Testis (tissue), 3 donors: ENCODE measurements around the gene ARFGEF3. TPM values are rescaled to one million over a fixed set of nuclear protein-coding genes. Genes with fewer than 3 reads are reported as not detected.

Experiments
- DNase-seq: peaks from one replicate; pipeline ENCODE4 v3.0.0-alpha.2; 2019
- H3K27ac ChIP-seq, 2 donors: fragments of 200-600 bp; sonication (generic); one replicate each; pipeline ENCODE4 v1.5.1; 2019
- H3K27me3 ChIP-seq: fragments of 200-600 bp; sonication (generic); one replicate; pipeline ENCODE4 v1.5.1; 2019
- H3K36me3 ChIP-seq: fragments of 200-600 bp; sonication (generic); one replicate; pipeline ENCODE4 v1.5.1; 2017; ENCODE audit warnings: low read depth; ENCODE audit errors: missing control alignments
- H3K4me1 ChIP-seq: fragments of 200-600 bp; sonication (generic); one replicate; pipeline ENCODE4 v1.5.1; 2019
- H3K4me3 ChIP-seq, 2 donors: fragments of 200-600 bp; sonication (generic); one replicate each; pipeline ENCODE4 v1.5.1; 2017 to 2019
- H3K9me3 ChIP-seq: fragments of 200-600 bp; sonication (generic); one replicate; pipeline ENCODE4 v1.5.1; 2017
- POLR2A ChIP-seq: fragments of 450-650 bp; IDR thresholded peaks from one replicate; pipeline ENCODE4 v1.6.1; 2017; ENCODE audit warnings: antibody characterized with exemption, mild to moderate bottlenecking, moderate library complexity
- WGBS, 2 donors: methylation state at CpG; one replicate each; pipeline ENCODE4 v1.1.5; 2018; 5-methylcytosine and 5-hydroxymethylcytosine counted together
- intact Hi-C: fragments of 100-400 bp; cut with DNase I; formaldehyde crosslinking; loops from one replicate; pipeline ENCODE4 v1.15.1; 2023; ENCODE audit warnings: low total_unique reads
- polyA plus RNA-seq: library from polyadenylated mRNA; stranded (reverse); fragments of 350-450 nt; fragmentation: Illumina TruSeq; extraction: RNeasy Lipid Tissue Mini Kit (QIAGEN cat#74804); gene quantifications from one replicate; pipeline ENCODE4 v1.2.3, GENCODE V29; 2014; ENCODE audit warnings: low read depth, low replicate concordance; ENCODE audit not compliant: insufficient read depth
- total RNA-seq, 2 donors: library from RNA; depleted of rRNA; stranded (reverse); fragments of >200 nt; gene quantifications; one replicate each; pipeline ENCODE4 v1.2.3, GENCODE V29; 2016
- TF ChIP-seq, protein P1 (sequence below), 3 experiments: fragments of 450-650 bp in 2 of 3; fragments of 200-600 bp in 1 of 3; sonication (generic) in 1 of 3; IDR thresholded peaks; one replicate each; pipeline ENCODE4 v1.5.1; 2016 to 2019; ENCODE audit warnings: antibody characterized with exemption in 3 of 3, mild to moderate bottlenecking in 2 of 3, moderate library complexity in 1 of 3

ARFGEF3 gene
- total and polyA plus RNA-seq, 3 donors from 2014 or later: 1.9 to 2.9 (median 2.8) TPM

DNA sequence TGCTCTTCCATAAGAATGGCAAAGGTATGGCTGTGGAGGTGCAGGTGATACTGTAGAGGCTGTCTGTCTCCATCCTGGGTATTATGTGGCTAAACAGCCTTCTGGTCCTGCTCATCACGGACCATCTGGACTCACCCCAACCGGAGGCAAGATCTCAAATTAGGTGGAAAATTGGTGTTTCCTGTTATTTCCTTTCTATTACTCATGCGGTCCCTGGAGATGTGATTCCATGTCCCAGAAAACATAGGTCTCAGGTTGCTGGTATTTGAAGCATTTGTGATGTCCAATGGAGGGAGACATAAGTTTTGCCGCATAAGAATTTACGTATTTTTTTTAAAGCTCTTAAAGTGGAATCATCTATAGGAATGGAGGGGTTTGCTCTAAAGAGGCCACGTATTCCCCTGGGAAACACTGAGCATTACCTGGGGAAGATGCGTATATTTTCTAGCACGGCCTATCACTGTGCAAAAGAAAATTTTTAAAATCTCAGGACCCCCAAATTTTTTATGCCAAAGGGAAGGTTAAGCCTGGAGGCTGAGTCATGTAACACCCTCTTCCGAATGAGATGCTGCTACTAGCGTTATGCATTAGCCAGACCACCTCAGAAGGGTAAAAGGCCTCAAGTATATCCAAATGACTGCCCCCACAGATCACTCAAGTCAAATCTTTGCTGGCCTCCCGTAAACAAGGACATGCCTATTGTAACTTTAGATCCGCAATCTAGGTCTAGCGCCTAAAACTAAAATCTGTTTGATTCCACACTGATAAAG, 78.9 kb downstream of the ARFGEF3 start:
- WGBS, 2 donors: 89 to 91% methylated on average over 13 of the region's 13 CpGs
- H3K27ac ChIP-seq: no peak overlapping the region
- TF ChIP-seq, protein P1, sequence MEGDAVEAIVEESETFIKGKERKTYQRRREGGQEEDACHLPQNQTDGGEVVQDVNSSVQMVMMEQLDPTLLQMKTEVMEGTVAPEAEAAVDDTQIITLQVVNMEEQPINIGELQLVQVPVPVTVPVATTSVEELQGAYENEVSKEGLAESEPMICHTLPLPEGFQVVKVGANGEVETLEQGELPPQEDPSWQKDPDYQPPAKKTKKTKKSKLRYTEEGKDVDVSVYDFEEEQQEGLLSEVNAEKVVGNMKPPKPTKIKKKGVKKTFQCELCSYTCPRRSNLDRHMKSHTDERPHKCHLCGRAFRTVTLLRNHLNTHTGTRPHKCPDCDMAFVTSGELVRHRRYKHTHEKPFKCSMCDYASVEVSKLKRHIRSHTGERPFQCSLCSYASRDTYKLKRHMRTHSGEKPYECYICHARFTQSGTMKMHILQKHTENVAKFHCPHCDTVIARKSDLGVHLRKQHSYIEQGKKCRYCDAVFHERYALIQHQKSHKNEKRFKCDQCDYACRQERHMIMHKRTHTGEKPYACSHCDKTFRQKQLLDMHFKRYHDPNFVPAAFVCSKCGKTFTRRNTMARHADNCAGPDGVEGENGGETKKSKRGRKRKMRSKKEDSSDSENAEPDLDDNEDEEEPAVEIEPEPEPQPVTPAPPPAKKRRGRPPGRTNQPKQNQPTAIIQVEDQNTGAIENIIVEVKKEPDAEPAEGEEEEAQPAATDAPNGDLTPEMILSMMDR (IDR thresholded peaks at IDR 0.05): no peak
- no peak for TF ChIP-seq POLR2A
- no peak for DNase-seq
- intact Hi-C loops: no loop called here
- H3K9me3 ChIP-seq: no peaks in the 10 kb centered on the region
- H3K4me3 ChIP-seq: no peak overlapping the region
- no peaks in the 10 kb centered on the region for H3K27me3 ChIP-seq
- no peaks in the 10 kb centered on the region for H3K36me3 ChIP-seq
- H3K4me1 ChIP-seq: no peaks in the 10 kb centered on the region

DNA sequence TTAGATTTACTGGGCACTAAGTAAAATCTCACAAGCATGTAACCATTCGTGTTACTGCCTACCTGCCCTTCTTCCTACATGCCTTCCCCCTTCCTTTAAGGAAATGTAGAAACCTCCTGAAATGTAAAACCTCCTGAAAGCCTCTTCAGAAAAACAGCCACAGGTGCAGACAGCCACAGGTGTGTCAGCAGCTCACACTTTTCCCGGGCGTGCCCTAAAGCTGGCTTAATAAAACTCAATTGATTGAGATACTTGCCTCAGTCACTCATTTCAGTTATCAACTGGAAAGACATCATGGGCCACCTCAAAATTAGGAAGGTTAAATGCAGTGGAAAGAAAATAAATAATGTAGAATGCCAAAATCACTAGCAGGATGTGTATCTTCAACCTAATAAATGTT, 79.6 kb downstream of the ARFGEF3 start:
- no peak for DNase-seq
- Histone ChIP-seq H3K4me1 (no peaks in the 10 kb centered on the region), H3K4me3 (no peak overlapping the region), H3K9me3 (no peaks in the 10 kb centered on the region), H3K27me3 (no peaks in the 10 kb centered on the region), H3K27ac (no peak overlapping the region), H3K36me3 (no peaks in the 10 kb centered on the region)
- TF ChIP-seq POLR2A: no peak
- TF ChIP-seq, protein P1 (IDR thresholded peaks at IDR 0.05): no peak
- 84 to 91% methylated on average over 3 of the region's 3 CpGs for WGBS, 2 donors
- intact Hi-C loops: no loop called here

DNA sequence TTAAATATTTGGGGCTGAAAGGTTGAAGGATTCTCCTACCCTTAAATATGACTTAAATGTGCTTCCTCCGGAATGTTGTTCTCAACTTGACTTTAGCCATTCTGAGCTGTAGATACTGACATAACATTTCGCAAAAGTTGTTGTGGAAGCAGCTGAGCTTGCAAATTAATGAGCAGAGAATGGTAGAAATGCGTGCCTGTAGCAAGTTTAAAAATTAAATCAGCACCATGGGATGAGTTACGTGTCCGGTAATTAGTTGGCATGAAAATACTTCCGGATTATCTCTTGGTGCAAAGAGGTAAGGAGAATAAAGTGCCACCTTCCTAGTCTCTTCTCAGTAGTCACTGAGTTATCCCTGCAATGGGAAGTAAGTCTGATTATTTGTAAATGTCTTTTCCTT, 80.2 kb downstream of the ARFGEF3 start:
- no peaks in the 10 kb centered on the region for H3K27me3 ChIP-seq
- WGBS, 2 donors: 91 to 94% methylated on average over 6 of the region's 6 CpGs
- DNase-seq: no peak
- no peak overlapping the region for H3K4me3 ChIP-seq
- intact Hi-C loops: no loop called here
- TF ChIP-seq POLR2A: no peak
- TF ChIP-seq, protein P1 (IDR thresholded peaks at IDR 0.05): no peak
- no peaks in the 10 kb centered on the region for H3K9me3 ChIP-seq
- H3K27ac ChIP-seq: no peak overlapping the region
- no peaks in the 10 kb centered on the region for H3K4me1 ChIP-seq
- no peaks in the 10 kb centered on the region for H3K36me3 ChIP-seq

DNA sequence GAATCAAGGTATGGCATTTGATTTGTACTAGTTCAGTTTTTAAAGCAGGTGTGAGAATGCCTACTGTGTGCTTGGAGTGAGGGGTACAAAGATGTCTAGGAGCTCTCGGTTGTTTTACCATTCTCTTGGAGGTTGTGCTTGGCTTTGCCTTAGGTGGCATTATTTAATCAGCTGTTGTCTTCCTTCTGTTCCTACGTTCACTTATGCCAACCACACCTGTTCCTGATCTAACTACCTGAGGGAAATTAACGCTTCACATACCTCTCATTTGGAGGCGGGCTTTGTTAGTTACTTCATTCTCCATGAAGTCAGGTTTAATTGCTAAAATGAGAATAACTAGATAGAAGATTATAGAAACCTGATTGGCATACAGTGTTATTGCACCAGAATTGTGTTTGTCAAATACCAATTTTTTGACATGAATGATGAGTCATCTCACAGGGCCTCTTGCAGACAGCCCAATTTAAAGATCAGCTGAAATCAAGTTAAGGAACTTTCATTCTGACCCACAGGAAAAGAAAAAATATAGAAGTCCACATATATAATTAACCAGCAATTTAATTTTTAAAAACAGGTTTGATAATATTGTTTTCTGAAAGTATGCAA, 81.4 kb downstream of the ARFGEF3 start:
- no peak overlapping the region for H3K4me3 ChIP-seq
- H3K27me3 ChIP-seq: no peaks in the 10 kb centered on the region
- no peak for DNase-seq
- no peaks in the 10 kb centered on the region for H3K36me3 ChIP-seq
- H3K9me3 ChIP-seq: no peaks in the 10 kb centered on the region
- TF ChIP-seq, protein P1 (IDR thresholded peaks at IDR 0.05): no peak
- TF ChIP-seq POLR2A: no peak
- no peaks in the 10 kb centered on the region for H3K4me1 ChIP-seq
- intact Hi-C loops: no loop called here
- no peak overlapping the region for H3K27ac ChIP-seq
- WGBS, 2 donors: 93 to 95% methylated on average over 4 of the region's 4 CpGs
